GM12878 (cell line): ENCODE data around the gene FSHR. TPM values are rescaled to one million over a fixed set of nuclear protein-coding genes. Genes with fewer than 3 reads are reported as not detected.

ENCODE experiments used
- ATAC-seq: fragments of 200-7000 bp; cut with Tn5 transposase; 3 replicates; pipeline ENCODE4 v1.9.1; 2020; ENCODE audit warnings: mild to moderate bottlenecking, moderate library complexity
- BruUV-seq: library from RNA; stranded (reverse); fragments of 400-500 nt; replicated peaks from 2 replicates; lab custom pipeline; 2021; lab: Mats Ljungman, UMichigan
- CTCF ChIA-PET: fragments of 300-600 bp; sonication (Branson Sonifier 250); formaldehyde crosslinking; extraction: SDS; loops from one replicate; lab custom pipeline; 2021; ENCODE audit warnings: inconsistent platforms; lab: Yijun Ruan, JAX
- POLR2A ChIA-PET: fragments of 350-600 bp; formaldehyde crosslinking; extraction: SDS; loops from one replicate; lab custom pipeline; 2021; ENCODE audit warnings: inconsistent platforms; lab: Charles Lee
- RAD21 ChIA-PET: fragments of 300-600 bp; sonication (Branson Sonifier 250); formaldehyde crosslinking; loops from one replicate; lab custom pipeline; 2023; ENCODE audit warnings: antibody characterized with exemption; ENCODE audit not compliant: unreplicated experiment; lab: Charles Lee
- SMC1A ChIA-PET: fragments of 300-600 bp; sonication (Branson Sonifier 250); formaldehyde crosslinking; loops from one replicate; lab custom pipeline; 2023; ENCODE audit not compliant: unreplicated experiment, uncharacterized antibody; lab: Charles Lee
- DNase-seq: peaks from one replicate; pipeline ENCODE4 v3.0.0-alpha.2; 2011; ENCODE audit warnings: low read depth, low spot score
- FAIRE-seq: peaks from 3 replicates; lab custom pipeline; 2011; peaks lifted over from hg19 to GRCh38; lab: Jason Lieb, UNC
- H2AFZ ChIP-seq: 2 replicates; pipeline ENCODE4 v1.6.0; 2011; ENCODE audit warnings: low read depth, low read length, control low read depth; ENCODE audit not compliant: control insufficient read depth
- H3K27ac ChIP-seq: 2 replicates; pipeline ENCODE4 v1.5.1; 2011; ENCODE audit warnings: control low read depth; ENCODE audit not compliant: control insufficient read depth, insufficient read depth
- H3K27me3 ChIP-seq, 2 experiments: replicated peaks in 1 of 2; 2 replicates each; pipeline versions ENCODE4 v1.6.0 to v1.6.1; 2011; ENCODE audit warnings: low read length in 1 of 2; ENCODE audit not compliant: control insufficient read depth in 2 of 2, insufficient read depth in 2 of 2
- H3K36me3 ChIP-seq, 2 experiments: 2 replicates each; pipeline ENCODE4 v1.5.1; 2011; ENCODE audit warnings: low read length in 1 of 2; ENCODE audit not compliant: control insufficient read depth in 2 of 2, insufficient read depth in 2 of 2
- H3K4me1 ChIP-seq: 2 replicates; pipeline ENCODE4 v1.6.1; 2011; ENCODE audit warnings: mild to moderate bottlenecking, low read length, moderate library complexity, mixed read lengths; ENCODE audit not compliant: control insufficient read depth, insufficient read depth
- H3K4me2 ChIP-seq: 2 replicates; pipeline ENCODE4 v1.6.0; 2011; ENCODE audit warnings: control low read depth; ENCODE audit not compliant: control insufficient read depth, insufficient read depth
- H3K4me3 ChIP-seq: fragments of 200-600 bp; sonication (generic); 2 replicates; pipeline ENCODE4 v1.5.1; 2016
- H3K79me2 ChIP-seq: 2 replicates; pipeline ENCODE4 v1.6.0; 2011; ENCODE audit warnings: low read length; ENCODE audit not compliant: control insufficient read depth, insufficient read depth
- H3K9ac ChIP-seq: 2 replicates; pipeline ENCODE4 v1.8.0; 2011; ENCODE audit warnings: low read length, control low read depth, mixed read lengths; ENCODE audit not compliant: control insufficient read depth, insufficient read depth
- H3K9me3 ChIP-seq: replicated peaks from 3 replicates; pipeline ENCODE4 v1.5.1; 2011; ENCODE audit warnings: mild to moderate bottlenecking, low read length; ENCODE audit not compliant: control insufficient read depth, insufficient read depth
- H4K20me1 ChIP-seq: 2 replicates; pipeline ENCODE4 v1.6.0; 2011; ENCODE audit not compliant: control insufficient read depth, insufficient read depth
- SMAD5 ChIP-seq: IDR thresholded peaks from 2 replicates; pipeline ENCODE4 v1.6.1; 2016; ENCODE audit warnings: antibody characterized with exemption, low read depth
- WGBS: methylation state at CpG from one replicate; pipeline ENCODE4 v1.1.6; 2016; ENCODE audit warnings: low lambda C conversion rate; ENCODE audit not compliant: insufficient replicate concordance, insufficient coverage; ENCODE audit errors: missing lambda C conversion rate; 5-methylcytosine and 5-hydroxymethylcytosine counted together
- in situ Hi-C: fragments of 300-500 bp; cut with MboI; formaldehyde crosslinking; loops from 9 replicates; pipeline ENCODE4 v1.14.3; 2018; ENCODE audit warnings: mixed read lengths
- intact Hi-C: fragments of 100-400 bp; cut with micrococcal nuclease; formaldehyde crosslinking; loops from one replicate; pipeline ENCODE4 v1.14.2; 2022; ENCODE audit not compliant: unreplicated experiment
- polyA plus RNA-seq, 11 experiments: library from polyadenylated mRNA; depleted of rRNA in 4 of 11; unstranded in 6 of 11; stranded (reverse) in 5 of 11; fragments of >200 nt; fragmentation: Nextera tagmentation in 4 of 11; fragmentation: Illumina TruSeq in 1 of 11; extraction: Ambion mirVana in 4 of 11; extraction: Trizol in 1 of 11; gene quantifications; 1 replicate in 1 of 11; 2 replicates in 10 of 11; pipeline versions ENCODE4 v1.2.1 to v1.2.3, GENCODE V29; 2011 to 2016; ENCODE audit warnings: inconsistent platforms in 2 of 11, missing spikeins in 2 of 11, low read depth in 1 of 11
- total RNA-seq, 4 experiments: library from RNA; depleted of rRNA in 3 of 4; stranded (reverse); fragments of >200 nt in 3 of 4; fragmentation: Illumina TruSeq in 1 of 4; extraction: Trizol in 1 of 4; gene quantifications; 2 replicates each; pipeline versions ENCODE4 v1.2.1 to v1.2.3, GENCODE V29; 2013 to 2021
- TF ChIP-seq, protein P1 (sequence below): fragments of 450-650 bp; IDR thresholded peaks from 2 replicates; pipeline ENCODE4 v1.6.1; 2017; ENCODE audit warnings: mild to moderate bottlenecking, moderate library complexity

The FSHR gene
- total and polyA plus RNA-seq, 10 of the 15 experiments (the other 5 are each of a cell fraction or from before 2014, with no cell fraction given), result not detected

- TF ChIP-seq, protein P1, sequence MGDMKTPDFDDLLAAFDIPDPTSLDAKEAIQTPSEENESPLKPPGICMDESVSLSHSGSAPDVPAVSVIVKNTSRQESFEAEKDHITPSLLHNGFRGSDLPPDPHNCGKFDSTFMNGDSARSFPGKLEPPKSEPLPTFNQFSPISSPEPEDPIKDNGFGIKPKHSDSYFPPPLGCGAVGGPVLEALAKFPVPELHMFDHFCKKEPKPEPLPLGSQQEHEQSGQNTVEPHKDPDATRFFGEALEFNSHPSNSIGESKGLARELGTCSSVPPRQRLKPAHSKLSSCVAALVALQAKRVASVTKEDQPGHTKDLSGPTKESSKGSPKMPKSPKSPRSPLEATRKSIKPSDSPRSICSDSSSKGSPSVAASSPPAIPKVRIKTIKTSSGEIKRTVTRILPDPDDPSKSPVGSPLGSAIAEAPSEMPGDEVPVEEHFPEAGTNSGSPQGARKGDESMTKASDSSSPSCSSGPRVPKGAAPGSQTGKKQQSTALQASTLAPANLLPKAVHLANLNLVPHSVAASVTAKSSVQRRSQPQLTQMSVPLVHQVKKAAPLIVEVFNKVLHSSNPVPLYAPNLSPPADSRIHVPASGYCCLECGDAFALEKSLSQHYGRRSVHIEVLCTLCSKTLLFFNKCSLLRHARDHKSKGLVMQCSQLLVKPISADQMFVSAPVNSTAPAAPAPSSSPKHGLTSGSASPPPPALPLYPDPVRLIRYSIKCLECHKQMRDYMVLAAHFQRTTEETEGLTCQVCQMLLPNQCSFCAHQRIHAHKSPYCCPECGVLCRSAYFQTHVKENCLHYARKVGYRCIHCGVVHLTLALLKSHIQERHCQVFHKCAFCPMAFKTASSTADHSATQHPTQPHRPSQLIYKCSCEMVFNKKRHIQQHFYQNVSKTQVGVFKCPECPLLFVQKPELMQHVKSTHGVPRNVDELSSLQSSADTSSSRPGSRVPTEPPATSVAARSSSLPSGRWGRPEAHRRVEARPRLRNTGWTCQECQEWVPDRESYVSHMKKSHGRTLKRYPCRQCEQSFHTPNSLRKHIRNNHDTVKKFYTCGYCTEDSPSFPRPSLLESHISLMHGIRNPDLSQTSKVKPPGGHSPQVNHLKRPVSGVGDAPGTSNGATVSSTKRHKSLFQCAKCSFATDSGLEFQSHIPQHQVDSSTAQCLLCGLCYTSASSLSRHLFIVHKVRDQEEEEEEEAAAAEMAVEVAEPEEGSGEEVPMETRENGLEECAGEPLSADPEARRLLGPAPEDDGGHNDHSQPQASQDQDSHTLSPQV, result no peak
- TF ChIP-seq, all 136 proteins: peak for 0
These were observed 120.7 kb downstream of the FSHR start (continued) for GRCh38 chr2:49033394-49034185.

DNA sequence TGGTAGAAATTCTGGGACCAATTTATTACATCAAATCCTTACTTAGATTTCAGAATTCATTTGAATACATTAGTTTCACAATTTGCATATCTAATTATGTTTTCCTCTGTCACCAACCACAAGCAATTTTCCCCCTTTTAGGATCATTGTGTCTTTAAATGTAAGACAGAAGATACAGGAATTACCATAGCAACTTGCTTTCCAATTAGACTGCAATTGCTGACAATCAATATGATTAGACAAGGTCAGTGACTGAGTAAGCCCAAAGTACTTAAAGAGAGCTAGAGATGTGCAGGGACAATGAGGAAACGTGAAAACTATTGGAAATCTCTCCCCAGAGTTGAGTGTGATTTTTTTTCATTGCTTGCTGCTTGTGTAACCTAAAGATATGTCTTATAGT, 121.4 kb downstream of the FSHR start:
- in situ Hi-C loops (no loop called here), intact Hi-C loops (no loop called here)
- FAIRE-seq (no peak), DNase-seq (no peak), ATAC-seq (no peak)
- no TSS peak for BruUV-seq
- Histone ChIP-seq H4K20me1 (no peaks in the 10 kb centered on the region), H3K27me3 (no peaks in the 10 kb centered on the region), H2AFZ (no peak overlapping the region), H3K27ac (no peak overlapping the region), H3K4me2 (no peak overlapping the region), H3K9ac (no peak overlapping the region), H3K79me2 (no peaks in the 10 kb centered on the region), H3K4me3 (no peak overlapping the region), H3K9me3 (no peaks in the 10 kb centered on the region), H3K36me3 (no peaks in the 10 kb centered on the region), H3K4me1 (no peaks in the 10 kb centered on the region)
- ChIA-PET RAD21 (no interaction called here), CTCF (interaction anchor here (0.6 kb wide), 1 partner anchor 624 kb away, joined by 3 read pairs; no protein-coding TSS in a partner anchor), SMC1A (no interaction called here), POLR2A (no interaction called here)
- WGBS, result 0% methylated on average over 1 of the region's 1 CpG
- no peak for TF ChIP-seq SMAD5
- TF ChIP-seq, protein P1, result no peak
